HG02610 (cell line): ENCODE data around the gene GPR137.
"Not testable (repeated sequence)": the region's sequence is repeated elsewhere in the genome, so short reads cannot be mapped to it uniquely, and the experiment has no call there.

ENCODE experiments used
- ATAC-seq: cut with Tn5 transposase; IDR thresholded peaks from one replicate; pipeline ENCODE4 v1.9.1; 2021; ENCODE audit warnings: mild to moderate bottlenecking, moderate library complexity; ENCODE audit not compliant: unreplicated experiment

Gene GPR137

GRCh38 chr11:64316672-64317324 is 31.1 kb downstream of the GPR137 start:
- ATAC-seq, result no peak

- ATAC-seq, result peak; percentile 59
Observed at GRCh38 chr11:64317325-64317960, 31.8 kb downstream of the GPR137 start, which contains the start of gene TRMT112. Gene TRMT112 (minus strand): TSS chr11:64317559. CDS start chr11:64317526, 33 bp downstream.

- ATAC-seq, result peak; percentile 75
Observed at GRCh38 chr11:64317961-64318765, 32.5 kb downstream of the GPR137 start, which contains the start of gene PRDX5. Gene PRDX5 (plus strand): TSS chr11:64318121. CDS start chr11:64318216, 95 bp downstream.

- ATAC-seq, result no peak
Observed at GRCh38 chr11:64318766-64319761, 33.4 kb downstream of the GPR137 start.

- no peak for ATAC-seq
Observed at GRCh38 chr11:64320556-64320955, 34.9 kb downstream of the GPR137 start.

GRCh38 chr11:64321026-64321425 is 35.4 kb downstream of the GPR137 start:
- ATAC-seq, result no peak

- no peak for ATAC-seq
Observed at GRCh38 chr11:64321533-64321932, 35.9 kb downstream of the GPR137 start.

GRCh38 chr11:64322925-64323260 is 37.2 kb downstream of the GPR137 start:
- no peak for ATAC-seq

GRCh38 chr11:64323373-64323772 is 37.7 kb downstream of the GPR137 start:
- no peak for ATAC-seq

- not testable (repeated sequence) for ATAC-seq
Observed at GRCh38 chr11:64323984-64324383, 38.3 kb downstream of the GPR137 start.

GRCh38 chr11:64324692-64325469 is 39.2 kb downstream of the GPR137 start:
- ATAC-seq, result no peak

GRCh38 chr11:64327375-64327774 is 41.7 kb downstream of the GPR137 start:
- no peak for ATAC-seq

- no peak for ATAC-seq
Observed at GRCh38 chr11:64327993-64328392, 42.3 kb downstream of the GPR137 start.

GRCh38 chr11:64330888-64331287 is 45.2 kb downstream of the GPR137 start:
- no peak for ATAC-seq

- ATAC-seq, result peak; percentile 55
Observed at GRCh38 chr11:64331569-64332371, 46.1 kb downstream of the GPR137 start.

- no peak for ATAC-seq
Observed at GRCh38 chr11:64333556-64333955, 47.9 kb downstream of the GPR137 start.

GRCh38 chr11:64334764-64335735 is 49.4 kb downstream of the GPR137 start:
- ATAC-seq, result peak; percentile 84
